Endothelial cell of umbilical vein (primary cell): ENCODE results near the gene EXOC1L. TPM values are rescaled to one million over a fixed set of nuclear protein-coding genes. Genes with fewer than 3 reads are reported as not detected.

Source experiments
- BruUV-seq: library from RNA; stranded (reverse); fragments of 400-500 nt; replicated peaks from 2 replicates; lab custom pipeline; 2021; lab: Mats Ljungman, UMichigan
- CTCF ChIA-PET: fragments of 300-600, 350-600 bp; sonication (Branson Sonifier 250); formaldehyde crosslinking; loops from one replicate; lab custom pipeline; 2021; ENCODE audit warnings: antibody characterized with exemption, inconsistent platforms; lab: Charles Lee
- POLR2A ChIA-PET: fragments of 300-600, 350-600 bp; sonication (Branson Sonifier 250); formaldehyde crosslinking; loops from one replicate; lab custom pipeline; 2021; ENCODE audit warnings: antibody characterized with exemption, inconsistent platforms; lab: Charles Lee
- DNase-seq: peaks from one replicate; pipeline ENCODE4 v3.0.0-alpha.2; 2011; ENCODE audit warnings: low read depth, low spot score
- FAIRE-seq: peaks from 2 replicates; lab custom pipeline; 2011; peaks lifted over from hg19 to GRCh38; lab: Jason Lieb, UNC
- H2AFZ ChIP-seq: 2 replicates; pipeline ENCODE4 v1.6.0; 2012; ENCODE audit warnings: low read depth, low read length, control low read depth, inconsistent platforms
- H3K27ac ChIP-seq: 2 replicates; pipeline ENCODE4 v1.5.1; 2011; ENCODE audit warnings: low read depth, mild to moderate bottlenecking, control low read depth, low read length, moderate library complexity; ENCODE audit not compliant: insufficient read depth
- H3K27me3 ChIP-seq, 2 experiments: 2 replicates each; pipeline versions ENCODE4 v1.6.0 to v1.6.1; 2011; ENCODE audit warnings: low read length in 2 of 2, mixed read lengths in 1 of 2; ENCODE audit not compliant: control insufficient read depth in 2 of 2, insufficient read depth in 2 of 2
- H3K36me3 ChIP-seq, 2 experiments: 2 replicates in 1 of 2; 3 replicates in 1 of 2; pipeline ENCODE4 v1.5.1; 2011; ENCODE audit warnings: low read length in 2 of 2, mild to moderate bottlenecking in 1 of 2, moderate library complexity in 1 of 2; ENCODE audit not compliant: control insufficient read depth in 2 of 2, insufficient read depth in 2 of 2; ENCODE audit errors: extremely low read depth in 1 of 2
- H3K4me1 ChIP-seq: 3 replicates; pipeline ENCODE4 v1.5.1; 2011; ENCODE audit warnings: mild to moderate bottlenecking, low read length; ENCODE audit not compliant: control insufficient read depth, insufficient read depth; ENCODE audit errors: extremely low read depth
- H3K4me2 ChIP-seq: 2 replicates; pipeline ENCODE4 v1.6.1; 2011; ENCODE audit warnings: low read length, control low read depth, mixed read lengths; ENCODE audit not compliant: insufficient read depth
- H3K4me3 ChIP-seq, 3 experiments: fragments of 200-600 bp in 1 of 3; sonication (generic), shearing (Covaris generic) in 1 of 3; replicated peaks in 1 of 3; 2 replicates each; pipeline ENCODE4 v1.5.1; 2011 to 2016; ENCODE audit warnings: control low read depth in 3 of 3, low read length in 3 of 3, mild to moderate bottlenecking in 2 of 3, inconsistent platforms in 1 of 3, low read depth in 1 of 3, moderate library complexity in 1 of 3; ENCODE audit not compliant: insufficient read depth in 1 of 3
- H3K79me2 ChIP-seq: 2 replicates; pipeline ENCODE4 v1.6.0; 2012; ENCODE audit warnings: low read length, inconsistent platforms; ENCODE audit not compliant: control insufficient read depth, insufficient read depth
- H3K9ac ChIP-seq: replicated peaks from 2 replicates; pipeline ENCODE3; 2011; ENCODE audit warnings: low read length, control low read depth; ENCODE audit not compliant: insufficient read depth; ENCODE audit errors: extremely low read depth
- H3K9me1 ChIP-seq: replicated peaks from 3 replicates; pipeline ENCODE4 v1.6.0; 2011; ENCODE audit warnings: mild to moderate bottlenecking, low read length; ENCODE audit not compliant: control insufficient read depth, insufficient read depth; ENCODE audit errors: extremely low read depth
- H3K9me3 ChIP-seq: replicated peaks from 2 replicates; pipeline ENCODE4 v1.5.1; 2012; ENCODE audit warnings: low read length, inconsistent platforms; ENCODE audit not compliant: control insufficient read depth, insufficient read depth
- H4K20me1 ChIP-seq: replicated peaks from 2 replicates; pipeline ENCODE3; 2011; ENCODE audit warnings: mild to moderate bottlenecking, low read length; ENCODE audit not compliant: control insufficient read depth, insufficient read depth; ENCODE audit errors: extremely low read depth
- CTCF ChIP-seq, 2 donors: IDR thresholded peaks; 1 replicate in 1 of 2; 2 replicates in 1 of 2; pipeline ENCODE4 v1.5.1; 2011; ENCODE audit warnings: low read length in 2 of 2, mild to moderate bottlenecking in 2 of 2, moderate library complexity in 2 of 2, control low read depth in 1 of 2, inconsistent platforms in 1 of 2, low read depth in 1 of 2; ENCODE audit not compliant: insufficient read depth in 1 of 2; ENCODE audit errors: extremely low read depth in 1 of 2
- EZH2 ChIP-seq: IDR thresholded peaks from 2 replicates; pipeline ENCODE4 v1.6.1; 2012; ENCODE audit warnings: borderline replicate concordance, low read depth, mild to moderate bottlenecking, moderate library complexity, low read length, inconsistent platforms; ENCODE audit not compliant: severe bottlenecking
- FOS ChIP-seq: IDR thresholded peaks from 2 replicates; pipeline ENCODE4 v1.6.1; 2011; ENCODE audit warnings: mild to moderate bottlenecking, low read length, moderate library complexity, borderline replicate concordance; ENCODE audit not compliant: insufficient read depth
- GATA2 ChIP-seq: IDR thresholded peaks from 2 replicates; pipeline ENCODE4 v1.7.0; 2011; ENCODE audit warnings: low read depth, mild to moderate bottlenecking, moderate library complexity, mixed read lengths, low read length; ENCODE audit not compliant: insufficient read length, insufficient read depth
- JUN ChIP-seq: IDR thresholded peaks from 2 replicates; pipeline ENCODE4 v1.6.1; 2011; ENCODE audit warnings: borderline replicate concordance, low read depth; ENCODE audit not compliant: insufficient read length, insufficient read depth
- MAX ChIP-seq: IDR thresholded peaks from 2 replicates; pipeline ENCODE4 v1.6.1; 2011; ENCODE audit not compliant: insufficient read depth, insufficient read length
- MYC ChIP-seq: IDR thresholded peaks from one replicate; pipeline ENCODE4 v1.6.1; 2011; ENCODE audit warnings: mild to moderate bottlenecking, low read depth, low read length
- POLR2A ChIP-seq: IDR thresholded peaks from 2 replicates; pipeline ENCODE4 v1.6.1; 2012; ENCODE audit warnings: low read depth, mild to moderate bottlenecking, control low read depth, low read length
- POLR2AphosphoS5 ChIP-seq: IDR thresholded peaks from 2 replicates; pipeline ENCODE4 v1.6.1; 2012; ENCODE audit warnings: low read depth, mild to moderate bottlenecking, control low read depth, low read length, moderate library complexity; ENCODE audit not compliant: insufficient read depth
- dilution Hi-C: fragments of 300-500 bp; cut with MboI; formaldehyde crosslinking; loops from one replicate; pipeline ENCODE4 v1.15.0; 2019; ENCODE audit warnings: low sequenced_read_pairs; ENCODE audit not compliant: extremely low pct_ligation_motif_present
- intact Hi-C: fragments of 100-400 bp; cut with micrococcal nuclease; formaldehyde crosslinking; loops from one replicate; pipeline ENCODE4 v1.10.0; 2022
- polyA plus RNA-seq, 4 experiments: library from polyadenylated mRNA; depleted of rRNA in 3 of 4; stranded (reverse) in 3 of 4; unstranded in 1 of 4; fragments of >200 nt; gene quantifications; 2 replicates each; pipeline versions ENCODE4 v1.2.1 to v1.2.3, GENCODE V29; 2011 to 2012; ENCODE audit warnings: missing spikeins in 1 of 4
- total RNA-seq: library from RNA; stranded (reverse); gene quantifications from 2 replicates; pipeline ENCODE4 v1.2.3, GENCODE V29; 2021

The EXOC1L gene
- total and polyA plus RNA-seq, 2 donors (not counting 3 experiments of a cell fraction or from before 2014, with no cell fraction given) = not detected

DNA sequence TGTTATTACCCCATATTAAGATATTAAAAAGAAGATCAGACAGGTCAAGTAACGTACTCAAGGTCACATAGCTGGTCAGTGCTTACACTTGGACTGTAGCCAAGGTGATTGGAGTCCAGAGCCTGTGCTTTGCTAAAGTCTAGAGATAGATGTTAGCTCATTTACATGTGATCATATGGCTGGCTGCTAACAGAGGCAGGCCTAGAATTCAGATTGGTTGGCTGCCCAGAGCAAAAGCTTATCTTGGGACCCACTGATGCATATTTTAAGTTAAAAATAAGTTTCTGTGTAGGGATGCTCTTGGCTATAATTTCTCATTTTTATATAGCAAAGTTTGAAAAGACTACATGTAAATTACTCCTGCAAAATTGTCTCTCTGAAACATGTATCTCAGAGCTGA lies 18.1 kb upstream of the EXOC1L start:
- Histone ChIP-seq H3K9me1 (no peaks in the 10 kb centered on the region), H3K27ac (no peak overlapping the region), H2AFZ (no peak overlapping the region), H3K4me1 (no peaks in the 10 kb centered on the region), H3K9ac (no peak overlapping the region), H3K36me3 (no peaks in the 10 kb centered on the region), H3K4me3 (no peak overlapping the region), H3K9me3 (no peaks in the 10 kb centered on the region), H3K27me3 (peaks cover 9 to 16% of the 10 kb centered on the region in 2 experiments), H3K79me2 (no peaks in the 10 kb centered on the region), H4K20me1 (no peaks in the 10 kb centered on the region), H3K4me2 (no peak overlapping the region)
- POLR2A ChIA-PET = no interaction called here
- TF ChIP-seq POLR2A = no peak
- no peak for TF ChIP-seq EZH2
- TF ChIP-seq JUN = no peak
- TF ChIP-seq GATA2 = no peak
- TF ChIP-seq CTCF (IDR thresholded peaks at IDR 0.05; ENCODE audit: extremely low read depth in 1 of 2, insufficient read depth in 1 of 2, low read depth in 1 of 2, low read length in 2 of 2) = no peak
- no peak for TF ChIP-seq POLR2AphosphoS5
- TF ChIP-seq MAX = no peak
- no peak for TF ChIP-seq MYC
- no peak for TF ChIP-seq FOS
- DNase-seq = no peak
- dilution Hi-C loops = no loop called here
- BruUV-seq = no TSS peak
- CTCF ChIA-PET = interaction anchor here (1.5 kb wide), 1 partner anchor 10 kb away, joined by 4 read pairs; no protein-coding TSS in a partner anchor
- intact Hi-C loops = no loop called here
- no peak for FAIRE-seq
